GM21529 (cell line): ENCODE results near the gene IL1RAP.

Experiments
- ATAC-seq: cut with Tn5 transposase; IDR thresholded peaks from one replicate; pipeline ENCODE4 v1.9.1; 2021; ENCODE audit not compliant: unreplicated experiment

The IL1RAP gene

GRCh38 chr3:190568036-190568435 is 54.2 kb downstream of the IL1RAP start:
- ATAC-seq = no peak

GRCh38 chr3:190574473-190574872 is 60.6 kb downstream of the IL1RAP start:
- ATAC-seq = no peak

- no peak for ATAC-seq
These were observed 61.7 kb downstream of the IL1RAP start for GRCh38 chr3:190575437-190576185.

GRCh38 chr3:190577225-190577624 is 63.3 kb downstream of the IL1RAP start:
- no peak for ATAC-seq

- no peak for ATAC-seq
These were observed 65.7 kb downstream of the IL1RAP start for GRCh38 chr3:190579514-190580137.

- no peak for ATAC-seq
These were observed 66.5 kb downstream of the IL1RAP start for GRCh38 chr3:190580417-190580816.

GRCh38 chr3:190581041-190581541 is 67.2 kb downstream of the IL1RAP start:
- no peak for ATAC-seq

GRCh38 chr3:190582667-190583066 is 68.8 kb downstream of the IL1RAP start:
- no peak for ATAC-seq

GRCh38 chr3:190585805-190586630 is 72.1 kb downstream of the IL1RAP start:
- no peak for ATAC-seq

GRCh38 chr3:190586631-190587011 is 72.7 kb downstream of the IL1RAP start:
- ATAC-seq = peak; percentile 55

GRCh38 chr3:190588570-190588969 is 74.7 kb downstream of the IL1RAP start:
- no peak for ATAC-seq

- ATAC-seq = no peak
These were observed 75.4 kb downstream of the IL1RAP start for GRCh38 chr3:190589326-190589725.

- no peak for ATAC-seq
These were observed 77.2 kb downstream of the IL1RAP start for GRCh38 chr3:190591080-190591479.

GRCh38 chr3:190593075-190593474 is 79.2 kb downstream of the IL1RAP start:
- no peak for ATAC-seq

- ATAC-seq = no peak
These were observed 80.3 kb downstream of the IL1RAP start for GRCh38 chr3:190594171-190594570.

GRCh38 chr3:190595179-190595795 is 81.4 kb downstream of the IL1RAP start:
- ATAC-seq = no peak

GRCh38 chr3:190595807-190596206 is 81.9 kb downstream of the IL1RAP start:
- no peak for ATAC-seq

- ATAC-seq = no peak
These were observed 82.7 kb downstream of the IL1RAP start for GRCh38 chr3:190596349-190597285.

- no peak for ATAC-seq
These were observed 83.4 kb downstream of the IL1RAP start for GRCh38 chr3:190597291-190597690.

GRCh38 chr3:190601622-190602021 is 87.7 kb downstream of the IL1RAP start:
- no peak for ATAC-seq
